Cardiac muscle cell (in vitro differentiated cells and primary cell): Measurements from ENCODE around the gene CBFA2T2. TPM values are rescaled to one million over a fixed set of nuclear protein-coding genes. Genes with fewer than 3 reads are reported as not detected.

Experiments
- DNase-seq, 2 donors: peaks; one replicate each; pipeline versions ENCODE4 v3.0.0 to v3.0.0-alpha.2; 2010 to 2017; ENCODE audit warnings: low read depth in 1 of 2, low spot score in 1 of 2
- H3K27ac ChIP-seq: fragments of 200-600 bp; sonication (generic); 2 replicates; pipeline ENCODE4 v1.5.1; 2016
- H3K27me3 ChIP-seq: fragments of 200-600 bp; sonication (generic); 2 replicates; pipeline ENCODE4 v1.6.0; 2016; ENCODE audit warnings: control low read depth
- H3K36me3 ChIP-seq: fragments of 200-600 bp; sonication (generic); 2 replicates; pipeline ENCODE4 v1.5.1; 2016; ENCODE audit warnings: control low read depth
- H3K4me1 ChIP-seq: fragments of 200-600 bp; sonication (generic); 2 replicates; pipeline ENCODE4 v1.8.1; 2017; ENCODE audit warnings: low read depth, mild to moderate bottlenecking, mixed run types
- H3K4me3 ChIP-seq: fragments of 200-600 bp; sonication (generic); 2 replicates; pipeline ENCODE4 v1.5.1; 2016; ENCODE audit warnings: mild to moderate bottlenecking
- H3K9me3 ChIP-seq: fragments of 200-600 bp; sonication (generic); 2 replicates; pipeline ENCODE4 v1.5.1; 2017; ENCODE audit warnings: low read depth, mild to moderate bottlenecking, control low read depth
- CTCF ChIP-seq: IDR thresholded peaks from 2 replicates; pipeline ENCODE4 v1.5.1; 2012; ENCODE audit warnings: low read depth, mild to moderate bottlenecking, low read length
- polyA plus RNA-seq: library from polyadenylated mRNA; unstranded; fragments of >200 nt; fragmentation: Nextera tagmentation; extraction: Ambion mirVana; gene quantifications from 2 replicates; pipeline ENCODE4 v1.2.1, GENCODE V29; 2016
- total RNA-seq: library from RNA; depleted of rRNA; stranded (reverse); fragments of >200 nt; gene quantifications from 2 replicates; pipeline ENCODE4 v1.2.3, GENCODE V29; 2016

The CBFA2T2 gene
- total and polyA plus RNA-seq, 2 experiments from 2014 or later, result 36.7 to 53.1 TPM

DNA sequence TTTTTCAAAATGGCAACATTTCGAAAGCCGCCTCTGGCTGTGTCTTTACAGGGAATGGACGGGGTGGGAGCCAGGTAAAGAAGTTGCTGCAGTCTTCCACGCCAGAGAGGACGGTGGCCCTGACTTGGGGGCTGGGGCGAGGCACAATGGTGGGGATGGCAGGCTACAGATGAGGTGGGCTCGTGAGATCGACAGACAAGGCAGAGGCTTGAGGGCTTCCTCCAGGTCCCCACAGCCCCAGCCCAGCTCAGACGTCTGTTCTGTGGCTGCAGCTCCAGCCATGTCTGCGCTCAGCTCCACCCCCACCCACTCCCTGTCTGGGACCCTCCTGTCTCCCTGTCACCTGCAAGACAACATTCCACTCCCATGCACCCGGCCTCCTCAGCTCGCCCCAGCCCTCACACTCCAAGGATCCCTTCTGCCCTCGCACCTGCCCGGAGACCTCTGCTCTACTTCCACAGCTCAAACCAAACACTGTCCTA, 164.8 kb downstream of the CBFA2T2 start:
- H3K36me3 ChIP-seq, result peaks cover 18% of the 10 kb centered on the region
- H3K27ac ChIP-seq, result peak overlapping the region; percentile 57
- DNase-seq, result no peak
- H3K9me3 ChIP-seq, result no peaks in the 10 kb centered on the region
- H3K4me1 ChIP-seq, result peaks cover 3% of the 10 kb centered on the region
- H3K27me3 ChIP-seq, result no peaks in the 10 kb centered on the region
- no peak overlapping the region for H3K4me3 ChIP-seq
- no peak for TF ChIP-seq CTCF

GRCh38 chr20:33655164-33655563, 165.3 kb downstream of the CBFA2T2 start:
- no peak for DNase-seq
- peaks cover 18% of the 10 kb centered on the region for H3K36me3 ChIP-seq
- no peak overlapping the region for H3K4me3 ChIP-seq
- no peaks in the 10 kb centered on the region for H3K9me3 ChIP-seq
- TF ChIP-seq CTCF, result no peak
- no peaks in the 10 kb centered on the region for H3K27me3 ChIP-seq
- H3K27ac ChIP-seq, result peak overlapping the region; percentile 57
- H3K4me1 ChIP-seq, result no peaks in the 10 kb centered on the region

- TF ChIP-seq CTCF, result no peak
- Histone ChIP-seq H3K27me3 (no peaks in the 10 kb centered on the region), H3K27ac (no peak overlapping the region), H3K4me1 (no peaks in the 10 kb centered on the region), H3K36me3 (peaks cover 18% of the 10 kb centered on the region), H3K4me3 (no peak overlapping the region), H3K9me3 (no peaks in the 10 kb centered on the region)
- DNase-seq, result no peak
These were observed 166.3 kb downstream of the CBFA2T2 start for GRCh38 chr20:33656010-33656782.

GRCh38 chr20:33656783-33657703, 167.1 kb downstream of the CBFA2T2 start:
- Histone ChIP-seq H3K27me3 (no peaks in the 10 kb centered on the region), H3K27ac (no peak overlapping the region), H3K4me1 (no peaks in the 10 kb centered on the region), H3K36me3 (peaks cover 18% of the 10 kb centered on the region), H3K9me3 (no peaks in the 10 kb centered on the region), H3K4me3 (no peak overlapping the region)
- no peak for TF ChIP-seq CTCF
- DNase-seq, result no peak

DNA sequence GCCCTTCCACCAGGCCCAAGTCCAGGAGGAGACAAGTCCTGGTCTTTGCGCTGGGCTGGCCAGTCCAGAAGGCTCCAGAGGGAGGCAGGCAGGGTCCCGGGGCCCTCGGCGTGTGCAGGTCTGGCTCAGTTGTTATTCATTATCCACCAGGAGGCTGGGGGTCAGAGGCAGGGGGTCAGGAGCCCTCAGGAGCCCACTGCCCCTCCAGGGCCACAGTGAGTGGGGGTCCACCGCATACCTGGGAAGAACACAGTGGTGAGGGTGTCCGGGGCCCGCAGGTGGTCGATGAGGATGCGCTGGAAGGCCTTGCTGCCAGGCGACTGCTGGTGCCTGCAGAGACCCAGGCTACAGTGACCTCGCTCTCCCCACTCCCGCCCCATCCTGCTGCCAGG, 167.8 kb downstream of the CBFA2T2 start:
- Histone ChIP-seq H3K27ac (no peak overlapping the region), H3K9me3 (no peaks in the 10 kb centered on the region), H3K4me3 (no peak overlapping the region), H3K4me1 (peaks cover 2% of the 10 kb centered on the region), H3K36me3 (peaks cover 18% of the 10 kb centered on the region), H3K27me3 (no peaks in the 10 kb centered on the region)
- no peak for TF ChIP-seq CTCF
- no peak for DNase-seq
